Pancreas (tissue), 10 donors: ENCODE measurements around the gene LRRC75A. TPM values are rescaled to one million over a fixed set of nuclear protein-coding genes. Genes with fewer than 3 reads are reported as not detected.

Experiments used
- ATAC-seq, 4 donors: fragments of 200-7000 bp; cut with Tn5 transposase; one replicate each; pipeline versions ENCODE4 v1.8.0 to v1.9.1; 2020; ENCODE audit warnings: mild to moderate bottlenecking in 4 of 4, moderate library complexity in 4 of 4
- DNase-seq, 6 donors: peaks; one replicate each; pipeline ENCODE4 v3.0.0-alpha.2; 2020
- FAIRE-seq: peaks from 2 replicates; lab custom pipeline; 2012; peaks lifted over from hg19 to GRCh38; lab: Jason Lieb, UNC
- H3K27ac ChIP-seq, 4 donors: fragments of 200-600 bp; sonication (generic); 1 replicate in 3 of 4; 2 replicates in 1 of 4; pipeline versions ENCODE4 v1.5.0 to v1.8.0; 2020
- H3K27me3 ChIP-seq, 4 donors: fragments of 200-600 bp; one replicate each; pipeline ENCODE4 v1.8.0; 2021
- H3K36me3 ChIP-seq, 3 donors: fragments of 200-600 bp; sonication (generic) in 1 of 3; one replicate each; pipeline versions ENCODE4 v1.5.0 to v1.8.0; 2020 to 2021
- H3K4me1 ChIP-seq, 3 donors: fragments of 200-600 bp; one replicate each; pipeline ENCODE4 v1.8.0; 2021
- H3K4me3 ChIP-seq, 4 donors: fragments of 200-600 bp; sonication (generic) in 2 of 4; one replicate each; pipeline versions ENCODE4 v1.5.0 to v1.8.0; 2020 to 2021
- H3K9me3 ChIP-seq, 4 donors: fragments of 200-600 bp; one replicate each; pipeline ENCODE4 v1.8.0; 2021
- WGBS, 2 donors: extraction: QIAGEN DNeasy Blood & Tissue Kit; methylation state at CpG; one replicate each; pipeline ENCODE4 v1.1.7; 2013; 5-methylcytosine and 5-hydroxymethylcytosine counted together
- intact Hi-C, 3 donors: fragments of 100-400 bp; cut with DNase I; formaldehyde crosslinking; loops; one replicate each; pipeline versions ENCODE4 v1.11.1 to v1.14.2; 2022
- polyA plus RNA-seq, 2 donors: library from polyadenylated mRNA; stranded (reverse); fragments of 200-250 nt; gene quantifications; one replicate each; pipeline ENCODE4 v1.2.3, GENCODE V29; 2013
- total RNA-seq, 6 donors: library from RNA; stranded (reverse); fragmentation: NEBNext Ultra II Directional in 4 of 6; extraction: Animal tissue kit (Norgen Biotek cat#: 25700) in 4 of 6; gene quantifications; one replicate each; pipeline versions ENCODE4 v1.2.1 to v1.2.4, GENCODE V29; 2021 to 2023
- TF ChIP-seq, protein P1 (sequence below), 4 donors: fragments of 200-600 bp; sonication (generic) in 3 of 4; IDR thresholded peaks; one replicate each; pipeline versions ENCODE4 v1.5.0 to v1.8.0; 2021; ENCODE audit warnings: antibody characterized with exemption in 4 of 4
- donor health status: healthy with polysubstance abuse.
- donor health status: DM: no; HTN: no; CAD: no; lungs with moderate emphysema.
- donor health status: DM: no; HTN: no; CAD: no.
- donor health status: control.
- donor health status: control.
- donor health status: Bipolar disorder and iron deficiency.
- donor health status: DM: yes; HTN: yes; CAD: no.
- donor health status: DM: no; HTN: no; CAD: no.
- donor health status: DM: no; HTN: no; CAD: no.
- donor health status: DM: yes; HTN: yes; CAD: no.

The LRRC75A gene
- total and polyA plus RNA-seq, 8 donors = 0.95 to 4.0 (median 2.0) TPM

DNA sequence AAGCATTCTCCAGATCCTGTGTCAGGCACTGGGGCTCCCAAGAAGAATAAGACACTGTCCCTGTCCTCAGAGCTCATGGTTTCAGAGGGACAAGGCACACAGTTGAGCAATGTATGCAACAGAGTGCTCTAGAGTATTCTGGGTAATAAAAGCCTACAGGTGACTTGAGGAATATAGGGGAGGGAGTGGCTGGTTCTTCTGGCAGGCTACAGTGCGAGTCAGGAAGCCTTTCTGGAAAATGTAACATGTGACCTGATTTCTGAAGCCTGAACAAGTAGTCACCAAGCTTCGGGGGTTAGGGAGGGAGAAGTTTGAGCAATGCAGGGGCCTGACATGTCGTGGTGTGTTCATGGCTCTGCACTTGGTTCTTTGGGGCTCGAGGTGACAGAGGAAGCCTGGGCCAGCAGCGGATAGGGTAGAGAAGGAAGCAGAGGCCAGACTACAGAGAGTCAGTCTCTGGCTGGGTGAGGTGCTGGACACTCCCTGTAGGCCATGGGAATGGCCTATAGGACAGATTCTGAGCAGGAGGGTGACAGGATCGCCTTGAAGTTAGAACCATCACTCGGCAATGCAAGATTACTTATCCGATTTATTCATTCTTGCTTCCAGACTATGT, 16.0 kb upstream of the LRRC75A start:
- H3K27me3 ChIP-seq = no peaks in the 10 kb centered on the region
- H3K4me1 ChIP-seq = no peaks in the 10 kb centered on the region
- 73 to 85% methylated on average over 8 of the region's 8 CpGs for WGBS, 2 donors
- TF ChIP-seq, protein P1, sequence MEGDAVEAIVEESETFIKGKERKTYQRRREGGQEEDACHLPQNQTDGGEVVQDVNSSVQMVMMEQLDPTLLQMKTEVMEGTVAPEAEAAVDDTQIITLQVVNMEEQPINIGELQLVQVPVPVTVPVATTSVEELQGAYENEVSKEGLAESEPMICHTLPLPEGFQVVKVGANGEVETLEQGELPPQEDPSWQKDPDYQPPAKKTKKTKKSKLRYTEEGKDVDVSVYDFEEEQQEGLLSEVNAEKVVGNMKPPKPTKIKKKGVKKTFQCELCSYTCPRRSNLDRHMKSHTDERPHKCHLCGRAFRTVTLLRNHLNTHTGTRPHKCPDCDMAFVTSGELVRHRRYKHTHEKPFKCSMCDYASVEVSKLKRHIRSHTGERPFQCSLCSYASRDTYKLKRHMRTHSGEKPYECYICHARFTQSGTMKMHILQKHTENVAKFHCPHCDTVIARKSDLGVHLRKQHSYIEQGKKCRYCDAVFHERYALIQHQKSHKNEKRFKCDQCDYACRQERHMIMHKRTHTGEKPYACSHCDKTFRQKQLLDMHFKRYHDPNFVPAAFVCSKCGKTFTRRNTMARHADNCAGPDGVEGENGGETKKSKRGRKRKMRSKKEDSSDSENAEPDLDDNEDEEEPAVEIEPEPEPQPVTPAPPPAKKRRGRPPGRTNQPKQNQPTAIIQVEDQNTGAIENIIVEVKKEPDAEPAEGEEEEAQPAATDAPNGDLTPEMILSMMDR (IDR thresholded peaks at IDR 0.05) = no peak
- ATAC-seq (no peak), FAIRE-seq (no peak), DNase-seq (no peak)
- no peak overlapping the region for H3K4me3 ChIP-seq
- intact Hi-C loops = no loop called here
- no peaks in the 10 kb centered on the region for H3K36me3 ChIP-seq
- no peak overlapping the region for H3K27ac ChIP-seq
- H3K9me3 ChIP-seq = no peaks in the 10 kb centered on the region

DNA sequence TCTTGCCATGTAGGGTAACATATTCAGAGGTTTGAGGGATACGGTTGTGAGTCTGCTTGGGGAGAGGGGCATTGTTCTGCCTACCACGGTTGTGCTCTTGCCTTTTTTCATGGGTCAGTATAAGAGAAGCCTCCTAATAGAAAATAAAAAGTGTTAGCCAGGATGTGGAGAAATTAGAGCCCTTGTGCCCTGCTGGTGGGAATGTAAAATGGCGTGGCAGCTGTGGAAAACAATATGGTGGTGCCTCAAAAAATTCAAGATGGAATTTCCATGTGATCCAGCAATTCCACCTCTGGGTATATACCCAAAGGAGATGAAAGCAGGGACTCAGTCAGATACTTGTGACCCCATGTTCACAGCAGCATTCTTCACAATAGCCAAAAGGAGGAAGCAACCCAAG, 14.2 kb upstream of the LRRC75A start:
- no peak overlapping the region for H3K27ac ChIP-seq
- intact Hi-C loops = no loop called here
- FAIRE-seq (no peak), DNase-seq (no peak), ATAC-seq (no peak)
- no peaks in the 10 kb centered on the region for H3K9me3 ChIP-seq
- no peak overlapping the region for H3K4me3 ChIP-seq
- H3K36me3 ChIP-seq = no peaks in the 10 kb centered on the region
- H3K27me3 ChIP-seq = no peaks in the 10 kb centered on the region
- TF ChIP-seq, protein P1 (IDR thresholded peaks at IDR 0.05) = no peak
- WGBS, 2 donors = 92 to 94% methylated on average over 3 of the region's 3 CpGs
- H3K4me1 ChIP-seq = no peaks in the 10 kb centered on the region

DNA sequence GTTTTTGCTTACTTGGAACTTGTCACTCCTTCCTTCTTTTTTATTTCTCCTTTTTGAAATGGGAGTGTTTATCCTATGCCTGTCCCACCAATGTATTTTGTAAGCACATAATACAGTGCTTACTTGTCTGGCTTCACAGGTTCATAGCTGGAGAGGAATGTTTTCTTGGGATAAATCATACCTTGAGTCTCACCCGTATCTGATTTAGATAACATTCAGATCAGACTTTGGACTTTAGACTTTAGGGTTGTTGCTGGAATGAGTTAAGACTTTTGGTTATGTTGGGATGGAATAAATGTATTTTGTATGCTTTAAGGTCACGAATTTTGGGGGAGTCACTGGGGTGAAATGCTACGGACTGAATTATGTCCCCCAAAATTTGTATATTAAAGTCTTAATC, 13.0 kb upstream of the LRRC75A start:
- DNase-seq (no peak), ATAC-seq (peak in 2 of 4 donors; percentile 36 to 38), FAIRE-seq (no peak)
- H3K4me1 ChIP-seq = no peaks in the 10 kb centered on the region
- TF ChIP-seq, protein P1 (IDR thresholded peaks at IDR 0.05) = no peak
- no peaks in the 10 kb centered on the region for H3K9me3 ChIP-seq
- H3K27ac ChIP-seq = no peak overlapping the region
- intact Hi-C loops = no loop called here
- no peak overlapping the region for H3K4me3 ChIP-seq
- H3K36me3 ChIP-seq = no peaks in the 10 kb centered on the region
- WGBS, 2 donors = 58 to 65% methylated on average over 3 of the region's 3 CpGs
- H3K27me3 ChIP-seq = no peaks in the 10 kb centered on the region

DNA sequence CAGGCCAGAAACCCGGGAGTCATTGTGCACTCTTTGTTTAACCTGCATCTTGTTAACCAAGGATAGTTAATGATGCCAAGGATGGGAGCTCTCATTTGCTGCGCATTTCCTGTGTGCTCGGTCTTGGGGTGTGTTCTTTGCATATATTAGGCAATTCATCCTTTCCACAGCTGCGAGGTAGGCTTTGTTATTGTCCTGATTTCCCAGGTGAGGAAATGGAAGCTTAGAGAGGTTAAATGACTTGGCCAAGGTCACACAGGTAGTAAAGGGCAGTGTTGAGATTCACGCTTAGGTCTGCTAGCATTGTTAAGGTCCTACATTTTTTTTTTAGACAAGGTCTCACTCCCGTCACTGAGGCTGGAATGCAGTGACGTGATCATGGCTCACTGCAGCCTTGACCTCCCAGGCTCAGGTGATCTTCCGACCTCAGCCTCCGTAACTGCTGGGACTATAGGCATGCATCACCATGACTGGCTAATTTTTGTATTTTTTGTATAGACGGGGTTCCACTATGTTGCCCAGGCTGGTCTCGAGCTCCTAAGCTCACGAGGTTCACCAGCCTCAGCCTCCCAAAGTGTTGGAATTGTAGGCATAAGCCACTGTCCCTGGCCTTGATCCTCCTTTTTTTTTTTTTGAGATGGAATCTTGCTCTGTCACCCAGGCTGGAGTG, 5.0 kb upstream of the LRRC75A start:
- Histone ChIP-seq H3K36me3 (no peaks in the 10 kb centered on the region), H3K4me1 (no peaks in the 10 kb centered on the region), H3K27ac (no peak overlapping the region), H3K9me3 (no peaks in the 10 kb centered on the region), H3K4me3 (no peak overlapping the region), H3K27me3 (no peaks in the 10 kb centered on the region)
- ATAC-seq (no peak), FAIRE-seq (no peak), DNase-seq (no peak)
- intact Hi-C loops = no loop called here
- 77 to 78% methylated on average over 12 of the region's 12 CpGs for WGBS, 2 donors
- TF ChIP-seq, protein P1 (IDR thresholded peaks at IDR 0.05) = no peak
